ENCODE measurements around the gene PRPSAP1.

- TF ChIP-seq, protein P1, sequence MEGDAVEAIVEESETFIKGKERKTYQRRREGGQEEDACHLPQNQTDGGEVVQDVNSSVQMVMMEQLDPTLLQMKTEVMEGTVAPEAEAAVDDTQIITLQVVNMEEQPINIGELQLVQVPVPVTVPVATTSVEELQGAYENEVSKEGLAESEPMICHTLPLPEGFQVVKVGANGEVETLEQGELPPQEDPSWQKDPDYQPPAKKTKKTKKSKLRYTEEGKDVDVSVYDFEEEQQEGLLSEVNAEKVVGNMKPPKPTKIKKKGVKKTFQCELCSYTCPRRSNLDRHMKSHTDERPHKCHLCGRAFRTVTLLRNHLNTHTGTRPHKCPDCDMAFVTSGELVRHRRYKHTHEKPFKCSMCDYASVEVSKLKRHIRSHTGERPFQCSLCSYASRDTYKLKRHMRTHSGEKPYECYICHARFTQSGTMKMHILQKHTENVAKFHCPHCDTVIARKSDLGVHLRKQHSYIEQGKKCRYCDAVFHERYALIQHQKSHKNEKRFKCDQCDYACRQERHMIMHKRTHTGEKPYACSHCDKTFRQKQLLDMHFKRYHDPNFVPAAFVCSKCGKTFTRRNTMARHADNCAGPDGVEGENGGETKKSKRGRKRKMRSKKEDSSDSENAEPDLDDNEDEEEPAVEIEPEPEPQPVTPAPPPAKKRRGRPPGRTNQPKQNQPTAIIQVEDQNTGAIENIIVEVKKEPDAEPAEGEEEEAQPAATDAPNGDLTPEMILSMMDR (IDR thresholded peaks at IDR 0.05) = no peak
- TF ChIP-seq POLR2A (IDR thresholded peaks at IDR 0.05) = no peak
Measured at GRCh38 chr17:76281573-76282371, 71.9 kb downstream of the PRPSAP1 start.
